AG04450 (cell line): Measurements from ENCODE around the gene ACKR3. TPM values are rescaled to one million over a fixed set of nuclear protein-coding genes. Genes with fewer than 3 reads are reported as not detected.

Experiments used
- CTCF ChIA-PET: fragments of 300-600, 350-600 bp; formaldehyde crosslinking; extraction: SDS; loops from one replicate; lab custom pipeline; 2022; ENCODE audit warnings: antibody characterized with exemption, inconsistent platforms; lab: Charles Lee
- POLR2A ChIA-PET: fragments of 350-600 bp; formaldehyde crosslinking; extraction: SDS; loops from one replicate; lab custom pipeline; 2021; ENCODE audit warnings: antibody characterized with exemption, inconsistent platforms; lab: Yijun Ruan, JAX
- DNase-seq: peaks from one replicate; pipeline ENCODE4 v3.0.0-alpha.2; 2011; ENCODE audit warnings: low read depth, low spot score
- H3K27ac ChIP-seq: one replicate; pipeline ENCODE4 v1.5.1; 2012; ENCODE audit warnings: low read depth, low read length, control low read depth
- H3K27me3 ChIP-seq: one replicate; pipeline ENCODE4 v1.6.0; 2012; ENCODE audit warnings: low read length; ENCODE audit not compliant: control insufficient read depth, insufficient read depth
- H3K4me3 ChIP-seq: 2 replicates; pipeline ENCODE4 v1.5.1; 2011; ENCODE audit warnings: mild to moderate bottlenecking, low read depth, low read length, control low read depth
- H3K9me3 ChIP-seq: 2 replicates; pipeline ENCODE4 v1.5.1; 2012; ENCODE audit warnings: low read length; ENCODE audit not compliant: control insufficient read depth, insufficient read depth
- polyA plus RNA-seq: library from polyadenylated mRNA; depleted of rRNA; stranded (reverse); fragments of >200 nt; gene quantifications from 2 replicates; pipeline ENCODE4 v1.2.3, GENCODE V29; 2011
- TF ChIP-seq, protein P1 (sequence below): IDR thresholded peaks from 2 replicates; pipeline ENCODE4 v1.5.1; 2011; ENCODE audit warnings: low read depth, low read length, control low read depth, inconsistent platforms

ACKR3 gene
- polyA plus RNA-seq, 1 experiment: 0.07 TPM

DNA sequence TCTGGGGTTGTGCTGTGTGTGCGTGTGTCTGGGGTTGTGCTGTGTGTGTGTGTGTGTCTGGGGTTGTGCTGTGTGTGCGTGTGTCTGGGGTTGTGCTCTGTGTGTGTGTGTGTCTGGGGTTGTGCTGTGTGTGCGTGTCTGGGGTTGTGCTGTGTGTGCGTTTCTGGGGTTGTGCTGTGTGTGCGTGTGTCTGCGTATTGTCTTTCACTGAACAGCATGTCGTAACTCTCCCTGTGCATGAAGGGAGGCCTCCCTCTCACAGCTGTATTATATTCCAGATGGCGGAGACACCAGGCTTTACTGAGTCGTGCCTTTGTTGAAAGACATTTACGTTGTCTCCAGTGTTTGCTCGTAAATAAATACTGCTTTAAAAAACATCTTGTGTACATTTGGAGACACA is 5.9 kb downstream of the ACKR3 start:
- ChIA-PET POLR2A (no interaction called here), CTCF (no interaction called here)
- DNase-seq: no peak
- TF ChIP-seq, protein P1, sequence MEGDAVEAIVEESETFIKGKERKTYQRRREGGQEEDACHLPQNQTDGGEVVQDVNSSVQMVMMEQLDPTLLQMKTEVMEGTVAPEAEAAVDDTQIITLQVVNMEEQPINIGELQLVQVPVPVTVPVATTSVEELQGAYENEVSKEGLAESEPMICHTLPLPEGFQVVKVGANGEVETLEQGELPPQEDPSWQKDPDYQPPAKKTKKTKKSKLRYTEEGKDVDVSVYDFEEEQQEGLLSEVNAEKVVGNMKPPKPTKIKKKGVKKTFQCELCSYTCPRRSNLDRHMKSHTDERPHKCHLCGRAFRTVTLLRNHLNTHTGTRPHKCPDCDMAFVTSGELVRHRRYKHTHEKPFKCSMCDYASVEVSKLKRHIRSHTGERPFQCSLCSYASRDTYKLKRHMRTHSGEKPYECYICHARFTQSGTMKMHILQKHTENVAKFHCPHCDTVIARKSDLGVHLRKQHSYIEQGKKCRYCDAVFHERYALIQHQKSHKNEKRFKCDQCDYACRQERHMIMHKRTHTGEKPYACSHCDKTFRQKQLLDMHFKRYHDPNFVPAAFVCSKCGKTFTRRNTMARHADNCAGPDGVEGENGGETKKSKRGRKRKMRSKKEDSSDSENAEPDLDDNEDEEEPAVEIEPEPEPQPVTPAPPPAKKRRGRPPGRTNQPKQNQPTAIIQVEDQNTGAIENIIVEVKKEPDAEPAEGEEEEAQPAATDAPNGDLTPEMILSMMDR: no peak
- H3K9me3 ChIP-seq: peaks cover 13% of the 10 kb centered on the region; the same call in 1 of the 2 replicates
- H3K27ac ChIP-seq: no peak overlapping the region
- H3K4me3 ChIP-seq: no peak overlapping the region
- H3K27me3 ChIP-seq: peaks cover 9% of the 10 kb centered on the region

DNA sequence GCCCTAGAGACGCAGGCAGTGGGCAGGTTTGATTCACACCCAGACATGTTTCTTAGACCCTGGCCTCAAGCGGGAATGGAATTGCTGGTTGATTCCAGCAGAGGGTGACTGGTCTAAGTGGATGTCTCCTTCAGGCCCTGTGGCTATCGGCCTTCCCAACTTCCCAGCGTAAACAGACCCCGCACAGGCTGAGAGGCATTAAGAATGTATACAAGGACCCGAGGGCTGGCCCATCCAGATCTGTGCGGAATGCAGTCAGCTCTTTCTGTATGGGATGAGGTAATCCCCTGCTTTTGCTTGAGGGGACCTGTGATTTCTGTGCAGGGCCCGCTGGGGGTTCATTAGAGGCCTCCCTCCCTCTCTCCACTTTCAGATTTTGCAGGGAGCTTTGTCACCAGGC is 6.5 kb downstream of the ACKR3 start:
- POLR2A ChIA-PET: no interaction called here
- TF ChIP-seq, protein P1: no peak
- no peak for DNase-seq
- peaks cover 18% of the 10 kb centered on the region; the same call in 1 of the 2 replicates for H3K9me3 ChIP-seq
- no peak overlapping the region for H3K27ac ChIP-seq
- H3K27me3 ChIP-seq: peaks cover 4% of the 10 kb centered on the region
- CTCF ChIA-PET: no interaction called here
- H3K4me3 ChIP-seq: no peak overlapping the region

DNA sequence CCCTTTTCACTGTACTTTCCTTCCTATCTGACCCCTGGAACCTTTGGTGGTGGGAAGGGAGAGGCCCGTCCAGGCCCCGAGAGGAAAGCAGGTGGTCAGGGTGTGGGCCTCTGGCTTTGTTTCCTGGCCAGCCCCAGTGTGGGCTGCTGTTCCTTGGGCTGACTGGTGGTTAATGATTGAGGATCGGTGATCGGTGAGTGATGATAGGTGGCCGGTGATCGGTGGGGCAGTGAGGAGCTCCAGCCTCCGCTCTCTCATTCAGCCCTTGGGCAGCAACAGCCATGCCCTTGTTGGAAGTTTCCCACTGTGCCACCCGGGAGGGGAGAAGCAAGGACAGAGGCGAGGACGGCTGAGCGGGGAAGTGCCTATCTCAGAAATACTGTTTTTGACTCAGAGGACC is 7.3 kb downstream of the ACKR3 start:
- H3K4me3 ChIP-seq: no peak overlapping the region
- H3K27ac ChIP-seq: no peak overlapping the region
- TF ChIP-seq, protein P1: no peak
- no peak for DNase-seq
- peaks cover 2% of the 10 kb centered on the region for H3K27me3 ChIP-seq
- CTCF ChIA-PET: no interaction called here
- peaks cover 24% of the 10 kb centered on the region; the same call in 1 of the 2 replicates for H3K9me3 ChIP-seq
- POLR2A ChIA-PET: no interaction called here

DNA sequence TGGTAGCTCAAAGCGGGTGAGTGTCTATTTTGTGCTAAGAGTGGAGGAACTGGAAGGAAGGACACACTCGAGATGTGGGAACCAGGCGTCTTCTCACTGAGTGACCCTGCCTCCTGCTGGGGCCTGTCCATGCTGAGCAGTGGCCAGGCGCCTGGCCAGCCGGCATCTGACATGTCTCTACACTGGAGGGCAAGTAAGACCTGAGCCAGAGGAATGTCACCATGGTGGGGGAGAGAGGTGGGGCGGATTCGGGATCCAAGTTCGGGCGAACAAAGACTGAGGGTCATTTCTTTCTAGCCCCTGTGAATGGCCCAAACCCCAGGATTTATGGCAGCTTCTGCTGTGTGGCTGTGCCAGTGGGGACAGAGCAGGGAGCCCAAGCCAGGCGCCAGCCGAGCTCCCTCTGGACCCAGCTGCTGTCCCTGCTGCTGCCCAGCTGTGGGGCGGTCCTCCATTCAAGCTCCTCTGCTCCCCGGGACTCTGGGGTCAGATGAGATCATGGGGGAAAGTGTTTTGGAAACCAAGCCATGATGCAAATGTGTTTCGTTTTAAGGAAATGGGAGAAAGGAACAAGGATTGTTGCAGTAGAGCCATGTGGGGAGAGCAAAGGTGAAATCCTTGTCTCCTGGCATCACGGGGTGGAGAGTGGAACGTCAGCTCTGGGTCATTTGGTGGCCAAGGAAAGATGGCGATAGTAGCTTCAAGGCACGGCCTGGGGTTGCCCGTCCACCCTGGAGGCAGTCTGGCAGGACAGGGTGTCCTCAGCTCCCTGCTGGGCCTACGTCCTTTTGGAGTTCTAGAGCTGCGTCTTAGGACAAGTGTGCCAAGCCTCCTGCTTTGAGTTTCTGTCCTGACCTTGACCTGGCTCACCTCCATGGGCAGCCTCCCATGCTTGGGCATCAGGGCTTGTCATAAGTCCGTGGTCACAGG is 8.1 kb downstream of the ACKR3 start:
- POLR2A ChIA-PET: no interaction called here
- DNase-seq: no peak
- no peaks in the 10 kb centered on the region for H3K27me3 ChIP-seq
- H3K9me3 ChIP-seq: peaks cover 24% of the 10 kb centered on the region; the same call in 1 of the 2 replicates
- no peak overlapping the region for H3K27ac ChIP-seq
- no peak overlapping the region for H3K4me3 ChIP-seq
- CTCF ChIA-PET: no interaction called here
- TF ChIP-seq, protein P1: no peak

DNA sequence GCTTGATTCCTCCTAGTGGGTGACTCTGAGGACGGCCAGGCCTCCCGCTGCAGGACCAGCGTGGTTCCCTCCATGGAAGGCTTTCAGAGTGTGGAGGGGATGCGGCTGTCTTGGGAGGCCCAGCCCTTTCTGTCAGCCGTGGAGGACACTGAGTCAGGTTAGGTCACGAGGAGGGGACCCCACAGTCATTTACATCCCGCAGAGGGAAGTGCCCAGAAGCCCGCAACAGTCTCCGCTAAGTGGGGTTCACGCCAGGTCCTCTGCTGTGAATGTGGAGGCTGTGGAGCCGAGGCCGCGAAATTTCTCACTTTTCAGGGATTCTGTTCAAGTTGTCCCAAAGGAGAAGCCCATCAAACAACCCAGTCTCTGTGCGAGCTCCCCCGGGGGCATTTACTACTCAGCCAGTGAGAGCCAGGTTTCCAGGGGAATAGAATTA is 8.8 kb downstream of the ACKR3 start:
- Histone ChIP-seq H3K27me3 (no peaks in the 10 kb centered on the region), H3K4me3 (no peak overlapping the region), H3K27ac (no peak overlapping the region), H3K9me3 (peaks cover 28% of the 10 kb centered on the region; the same call in 1 of the 2 replicates)
- DNase-seq: no peak
- ChIA-PET CTCF (no interaction called here), POLR2A (no interaction called here)
- TF ChIP-seq, protein P1: no peak
